Activated T-cell treated with anti-CD3 and anti-CD28 coated beads, Interleukin-2, amount 50 U/mL, for 4 hours (primary cell): ENCODE measurements around the gene NIBAN1. TPM values are rescaled to one million over a fixed set of nuclear protein-coding genes. Genes with fewer than 3 reads are reported as not detected.

Experiments
- ATAC-seq, 2 donors: fragments of 200-7000 bp; cut with Tn5 transposase; one replicate each; pipeline ENCODE4 v1.10.0; 2021
- DNase-seq: peaks from one replicate; pipeline ENCODE4 v3.0.0-alpha.2; 2020
- H3K27me3 Mint-ChIP-seq: one replicate; pipeline ENCODE4 v1.8.0; 2021; ENCODE audit warnings: low read depth, mixed read lengths
- H3K36me3 Mint-ChIP-seq: one replicate; pipeline ENCODE4 v1.8.0; 2022; ENCODE audit warnings: mixed read lengths; ENCODE audit not compliant: insufficient read depth
- H3K4me1 Mint-ChIP-seq: one replicate; pipeline ENCODE4 v1.8.0; 2021; ENCODE audit warnings: low read depth, mixed read lengths
- H3K4me3 Mint-ChIP-seq: one replicate; pipeline ENCODE4 v1.8.0; 2021; ENCODE audit warnings: mild to moderate bottlenecking, moderate library complexity, mixed read lengths
- H3K9me3 Mint-ChIP-seq: one replicate; pipeline ENCODE4 v1.8.0; 2021; ENCODE audit warnings: mixed read lengths
- total RNA-seq, 3 donors: library from RNA; stranded (reverse); gene quantifications; one replicate each; pipeline ENCODE4 v1.2.1, GENCODE V29; 2021

The NIBAN1 gene
- total RNA-seq, 3 donors from 2014 or later = 5.6 to 14.2 (median 12.2) TPM

DNA sequence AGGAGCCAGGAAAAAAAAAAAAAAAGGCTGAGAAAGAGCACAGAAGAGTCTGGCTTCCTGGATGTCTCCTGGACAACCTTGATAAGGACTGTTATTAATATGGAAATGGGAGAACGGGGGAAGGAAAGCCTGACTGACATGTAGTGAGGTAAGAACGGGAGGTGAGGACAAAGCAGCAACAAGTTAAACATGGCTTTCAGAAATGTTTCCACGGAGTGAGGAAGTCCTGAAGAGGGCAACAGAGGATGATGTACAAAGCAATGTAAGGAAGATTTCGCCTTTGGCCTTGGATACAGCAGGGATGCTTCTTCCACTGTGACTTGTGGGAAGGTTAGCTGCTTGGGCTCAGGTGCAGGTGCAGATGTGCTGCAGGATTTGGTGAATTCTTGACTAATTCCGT, 11.9 kb upstream of the NIBAN1 start:
- H3K27me3 Mint-ChIP-seq = peaks cover 10% of the 10 kb centered on the region
- H3K36me3 Mint-ChIP-seq = no peaks in the 10 kb centered on the region
- no peak overlapping the region for H3K4me3 Mint-ChIP-seq
- peaks cover 3% of the 10 kb centered on the region for H3K4me1 Mint-ChIP-seq
- H3K9me3 Mint-ChIP-seq = no peaks in the 10 kb centered on the region
- DNase-seq (no peak), ATAC-seq (no peak)

DNA sequence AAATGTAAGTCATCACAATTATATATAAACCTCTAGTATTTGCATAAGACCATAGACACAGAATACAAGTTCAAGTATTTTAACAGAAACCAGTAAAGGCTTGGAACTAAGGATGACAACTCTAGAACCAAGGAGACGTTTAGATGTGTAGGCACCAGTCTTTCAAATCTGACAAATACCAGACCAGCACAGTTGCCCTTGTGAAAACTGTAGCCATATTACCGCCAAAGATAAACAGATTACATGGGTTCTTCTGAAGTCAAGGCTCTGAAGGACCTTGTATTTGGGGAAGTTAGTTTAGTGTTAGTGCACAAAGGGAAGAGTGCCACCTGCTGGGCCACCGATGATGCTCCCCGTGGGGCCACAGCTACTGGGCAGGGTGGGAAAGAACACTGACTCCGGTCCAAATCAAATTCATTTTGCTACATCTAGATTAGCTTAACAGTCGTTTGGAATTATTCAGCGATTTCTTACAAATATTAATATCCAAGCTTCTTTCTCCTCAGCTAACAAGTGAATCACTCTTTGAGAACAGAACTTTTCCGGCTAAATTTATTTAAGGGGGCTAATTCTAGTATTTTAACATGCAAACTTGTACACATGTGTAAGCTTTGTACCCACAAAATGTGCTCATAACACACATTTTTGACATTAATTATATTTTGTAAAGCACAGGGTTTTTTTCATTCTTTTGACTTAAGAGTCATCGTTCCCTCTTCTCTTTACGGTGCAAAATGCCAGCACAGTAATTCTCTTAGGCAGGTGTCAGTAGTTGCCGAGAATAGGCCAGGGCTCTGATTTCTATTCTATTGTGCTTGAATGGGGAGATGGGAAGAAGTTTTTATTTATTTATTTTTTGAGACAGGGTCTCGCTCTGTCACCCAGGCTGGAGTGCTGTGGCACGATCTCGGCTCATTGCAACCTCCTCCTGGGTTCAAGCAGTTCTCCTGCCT, 8.0 kb upstream of the NIBAN1 start:
- no peak overlapping the region for H3K4me3 Mint-ChIP-seq
- DNase-seq (peak; percentile 71), ATAC-seq (peak; percentile 95)
- H3K4me1 Mint-ChIP-seq = peaks cover 3% of the 10 kb centered on the region
- no peaks in the 10 kb centered on the region for H3K36me3 Mint-ChIP-seq
- peaks cover 10% of the 10 kb centered on the region for H3K27me3 Mint-ChIP-seq
- H3K9me3 Mint-ChIP-seq = no peaks in the 10 kb centered on the region

DNA sequence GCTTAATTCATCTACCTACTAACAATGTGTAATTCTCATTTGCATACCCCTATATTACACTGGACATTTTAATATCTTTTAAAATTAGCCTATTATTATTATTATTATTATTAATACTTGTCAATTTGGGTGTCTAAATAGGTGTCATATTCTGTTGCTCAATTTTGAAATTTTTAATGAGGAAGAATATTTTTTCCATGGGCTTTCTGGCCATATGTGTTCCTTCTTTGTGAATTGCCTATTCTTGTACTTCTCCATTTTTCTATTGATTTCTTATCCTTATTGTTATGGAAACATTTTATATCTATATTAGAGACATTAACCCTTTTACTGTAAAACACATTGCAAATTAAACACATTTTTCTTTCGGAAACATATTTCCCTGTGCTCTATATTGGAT, 6.4 kb upstream of the NIBAN1 start:
- no peak for DNase-seq
- Mint-ChIP-seq H3K4me3 (no peak overlapping the region), H3K36me3 (no peaks in the 10 kb centered on the region), H3K9me3 (no peaks in the 10 kb centered on the region), H3K4me1 (peaks cover 6% of the 10 kb centered on the region), H3K27me3 (peaks cover 8% of the 10 kb centered on the region)
- ATAC-seq = no peak

DNA sequence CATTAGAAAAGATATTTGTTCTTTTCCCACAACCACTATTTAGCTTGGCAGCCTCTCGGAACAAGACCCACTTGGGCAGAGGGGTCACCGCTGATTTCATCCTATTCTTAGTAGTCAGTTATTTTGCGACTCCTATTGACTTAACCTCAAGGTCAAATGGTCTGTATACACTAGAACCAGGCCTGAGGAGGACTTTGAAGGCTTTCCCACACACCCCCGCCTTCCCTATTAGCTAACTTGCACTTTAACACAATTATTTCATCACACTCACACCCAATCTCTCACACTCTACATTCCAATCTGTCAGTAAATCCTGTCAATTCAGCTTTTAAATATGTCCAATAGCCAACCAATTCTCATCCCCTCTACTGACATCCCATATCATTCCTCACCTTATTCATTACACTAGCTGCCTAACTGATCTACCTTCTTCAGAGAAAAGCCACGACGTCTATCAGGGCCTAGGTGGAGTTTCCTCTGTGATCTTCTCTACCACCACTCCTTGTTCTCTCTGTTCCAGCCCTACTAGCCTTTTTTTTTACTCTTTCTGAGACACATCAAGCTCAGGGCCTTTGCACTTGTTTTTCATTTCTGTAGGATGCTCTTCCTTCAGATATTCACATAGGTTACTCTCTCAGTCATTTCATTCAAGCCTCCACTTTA, 1.0 kb upstream of the NIBAN1 start:
- no peaks in the 10 kb centered on the region for H3K9me3 Mint-ChIP-seq
- peak overlapping the region; percentile 56 for H3K4me3 Mint-ChIP-seq
- peaks cover 4% of the 10 kb centered on the region for H3K36me3 Mint-ChIP-seq
- H3K27me3 Mint-ChIP-seq = peaks cover 4% of the 10 kb centered on the region
- ATAC-seq = no peak
- no peak for DNase-seq
- H3K4me1 Mint-ChIP-seq = peaks cover 45% of the 10 kb centered on the region

DNA sequence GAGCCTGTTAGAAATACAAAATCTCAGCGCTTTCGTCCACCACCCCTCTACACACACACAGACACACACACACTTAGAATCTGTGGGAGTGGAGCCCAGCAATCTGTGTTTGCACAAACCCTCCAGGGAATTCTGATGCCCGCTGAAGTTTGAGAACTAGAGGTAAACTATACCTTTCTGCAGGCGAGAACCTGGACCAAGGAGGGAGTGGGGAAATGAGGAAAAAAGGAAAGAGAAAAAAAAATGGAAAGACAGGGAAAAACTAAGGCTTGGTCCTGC, 468 bp upstream of the NIBAN1 start:
- peaks cover 6% of the 10 kb centered on the region for H3K36me3 Mint-ChIP-seq
- DNase-seq (no peak), ATAC-seq (no peak)
- peaks cover 49% of the 10 kb centered on the region for H3K4me1 Mint-ChIP-seq
- H3K27me3 Mint-ChIP-seq = peaks cover 4% of the 10 kb centered on the region
- H3K9me3 Mint-ChIP-seq = no peaks in the 10 kb centered on the region
- peak overlapping the region; percentile 56 for H3K4me3 Mint-ChIP-seq

DNA sequence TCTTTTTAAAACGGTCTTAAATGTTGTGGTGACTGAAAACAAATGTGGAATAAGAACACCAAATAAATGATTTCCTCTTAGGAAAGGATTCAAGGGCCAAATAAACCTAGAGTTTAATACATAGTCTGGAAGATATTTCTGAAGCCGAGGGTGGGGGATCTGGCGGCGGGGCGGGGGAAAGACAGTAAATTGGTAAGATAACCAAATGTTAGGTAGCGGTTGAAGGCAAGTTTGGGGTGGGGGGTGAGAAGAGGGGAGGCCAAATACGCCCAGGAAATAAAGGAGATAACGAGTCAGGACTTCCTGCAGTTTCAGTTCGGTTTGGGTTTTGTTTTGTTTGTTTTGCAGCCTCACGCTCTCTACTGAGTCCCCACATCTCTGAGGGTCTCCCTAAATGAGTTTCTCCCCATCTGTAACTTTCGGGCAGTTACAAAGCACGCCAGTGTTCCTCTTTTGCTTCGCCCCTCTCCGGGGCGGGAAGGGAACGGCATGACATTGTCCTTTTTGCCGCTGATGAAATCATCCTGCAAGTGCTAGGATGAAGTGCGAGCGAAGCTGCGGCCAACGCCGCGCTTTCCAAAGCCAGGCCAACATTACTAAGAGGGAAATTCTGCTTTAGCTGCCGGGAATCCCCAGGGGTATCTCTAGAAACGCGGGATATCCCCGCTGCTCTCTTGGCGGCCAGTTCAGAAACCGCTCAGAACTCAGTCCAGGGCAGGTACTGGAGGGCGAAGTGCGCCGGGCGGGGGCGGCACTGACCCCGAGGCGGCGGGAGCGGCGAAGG, 844 bp downstream of the NIBAN1 start:
- Mint-ChIP-seq H3K9me3 (no peaks in the 10 kb centered on the region), H3K36me3 (peaks cover 6% of the 10 kb centered on the region), H3K4me1 (peaks cover 59% of the 10 kb centered on the region), H3K27me3 (peaks cover 4% of the 10 kb centered on the region), H3K4me3 (peak overlapping the region; percentile 90)
- ATAC-seq (peak; percentile 74 to 79), DNase-seq (peak; percentile 40)

DNA sequence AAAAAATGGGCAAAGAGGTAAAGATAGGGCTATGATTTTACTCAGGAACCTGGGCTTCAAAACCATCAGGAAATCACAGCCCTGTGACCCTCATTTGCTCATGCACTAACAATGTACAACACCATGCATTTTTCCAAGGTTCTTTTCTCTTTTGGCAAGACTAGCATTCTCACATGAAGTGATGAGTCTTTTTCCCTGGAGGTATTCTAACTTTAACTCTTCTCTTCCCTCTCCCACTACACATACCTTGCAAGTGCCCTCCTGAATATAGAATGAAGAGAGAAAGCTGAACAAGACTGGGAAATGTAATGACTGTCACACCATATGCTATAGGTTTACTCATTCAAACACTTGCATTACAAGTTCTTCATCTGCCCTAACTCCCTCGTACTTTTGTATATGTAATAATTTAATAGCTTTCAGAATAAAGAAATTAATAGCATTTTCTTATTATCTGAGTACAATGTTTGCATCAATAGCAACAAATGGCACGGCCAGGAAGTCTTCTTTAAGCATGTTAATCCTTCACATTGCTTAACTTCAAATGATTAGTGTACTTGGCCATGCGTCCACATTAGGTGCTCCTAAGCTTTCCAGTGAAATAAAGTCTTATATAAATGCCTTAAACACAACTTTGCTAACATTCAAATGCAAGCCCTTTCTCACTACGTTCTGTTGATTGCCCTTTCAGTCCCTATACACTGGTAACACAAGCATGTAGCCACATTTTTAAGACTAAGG, 1.8 kb downstream of the NIBAN1 start:
- Mint-ChIP-seq H3K4me1 (peaks cover 63% of the 10 kb centered on the region), H3K36me3 (peaks cover 6% of the 10 kb centered on the region), H3K9me3 (no peaks in the 10 kb centered on the region), H3K27me3 (peaks cover 4% of the 10 kb centered on the region), H3K4me3 (peak overlapping the region; percentile 90)
- ATAC-seq (no peak), DNase-seq (no peak)

DNA sequence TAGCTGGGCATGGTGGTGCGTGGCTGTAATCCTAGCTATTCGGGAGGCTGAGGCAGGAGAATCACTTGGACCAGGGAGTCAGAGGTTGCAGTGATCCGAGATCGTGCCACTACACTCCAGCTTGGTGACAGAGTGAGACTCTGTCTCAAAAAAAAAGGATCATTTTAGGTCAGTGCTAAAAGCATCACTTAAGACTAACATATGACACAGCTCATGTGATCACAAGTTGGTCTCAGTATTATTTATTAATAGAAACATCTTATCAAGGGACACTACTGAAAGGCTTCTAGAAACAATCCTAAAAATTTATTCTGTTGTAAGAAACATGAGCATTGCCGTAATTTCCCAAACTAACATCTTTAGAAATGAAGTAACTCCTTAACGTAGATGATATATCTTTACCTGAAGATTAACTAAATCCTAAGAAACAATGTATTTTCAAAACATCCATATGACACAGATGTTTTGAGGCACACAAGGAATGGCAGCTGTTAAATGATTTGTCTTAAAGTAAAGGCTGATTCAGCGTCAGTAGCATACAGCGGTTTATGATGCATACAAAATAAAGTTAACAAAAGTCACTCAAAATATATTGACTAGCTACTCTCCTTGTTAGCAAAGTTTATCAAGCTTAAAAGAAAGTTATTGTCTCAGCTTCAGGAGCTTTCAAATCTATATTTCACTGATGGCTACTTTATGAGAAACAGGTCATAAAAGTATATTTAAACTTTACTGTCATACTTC, 2.6 kb downstream of the NIBAN1 start:
- no peaks in the 10 kb centered on the region for H3K9me3 Mint-ChIP-seq
- ATAC-seq = no peak
- peaks cover 68% of the 10 kb centered on the region for H3K4me1 Mint-ChIP-seq
- H3K4me3 Mint-ChIP-seq = peak overlapping the region; percentile 90
- peaks cover 4% of the 10 kb centered on the region for H3K27me3 Mint-ChIP-seq
- DNase-seq = no peak
- peaks cover 6% of the 10 kb centered on the region for H3K36me3 Mint-ChIP-seq

DNA sequence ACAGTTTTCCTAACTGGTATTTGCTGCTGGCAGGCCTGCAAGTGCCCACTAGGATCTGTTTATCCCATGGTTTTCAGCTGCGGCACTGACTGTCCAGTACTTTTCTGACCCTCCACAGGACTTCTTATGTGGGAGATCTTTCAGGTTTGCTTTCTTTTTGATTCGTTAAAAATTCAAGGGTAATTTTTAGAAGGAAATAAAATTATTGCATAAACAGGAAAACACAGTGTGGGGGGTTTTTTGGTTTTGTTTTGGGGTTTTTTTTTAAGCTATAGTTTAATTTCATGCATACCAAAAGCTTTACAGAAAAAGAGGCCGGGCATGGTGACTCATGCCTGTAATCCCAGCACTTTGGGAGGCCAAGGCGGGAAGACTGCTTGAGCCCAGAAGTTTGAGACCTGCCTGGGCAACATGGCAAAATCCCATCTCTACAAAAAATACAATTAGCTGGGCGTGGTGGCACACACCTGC, 3.6 kb downstream of the NIBAN1 start:
- peak overlapping the region; percentile 59 for H3K4me3 Mint-ChIP-seq
- peaks cover under 1% of the 10 kb centered on the region for H3K27me3 Mint-ChIP-seq
- DNase-seq (no peak), ATAC-seq (no peak)
- H3K36me3 Mint-ChIP-seq = peaks cover 8% of the 10 kb centered on the region
- H3K9me3 Mint-ChIP-seq = no peaks in the 10 kb centered on the region
- H3K4me1 Mint-ChIP-seq = peaks cover 65% of the 10 kb centered on the region

DNA sequence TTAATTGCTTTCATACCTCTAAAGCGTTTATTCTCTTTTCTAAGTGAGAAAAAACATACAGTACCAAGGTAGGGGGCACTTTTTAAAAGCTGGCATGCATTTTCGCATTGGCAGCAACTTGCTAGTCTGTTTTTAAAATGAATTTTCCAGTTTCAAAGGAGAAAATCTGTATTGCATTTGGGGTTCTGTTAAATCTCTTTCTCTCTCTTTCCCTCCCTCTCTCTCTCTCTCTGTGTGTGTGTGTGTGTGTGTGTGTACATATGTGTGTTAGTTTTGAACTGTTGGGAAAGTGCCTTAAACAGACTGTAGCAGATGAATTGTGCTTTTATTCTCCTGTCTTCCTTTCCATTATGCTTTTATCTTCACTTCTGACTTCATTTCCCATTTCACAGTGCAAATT, 7.3 kb downstream of the NIBAN1 start:
- ATAC-seq = no peak
- no peak for DNase-seq
- Mint-ChIP-seq H3K27me3 (no peaks in the 10 kb centered on the region), H3K9me3 (no peaks in the 10 kb centered on the region), H3K4me1 (peaks cover 40% of the 10 kb centered on the region), H3K4me3 (no peak overlapping the region), H3K36me3 (peaks cover 17% of the 10 kb centered on the region)

DNA sequence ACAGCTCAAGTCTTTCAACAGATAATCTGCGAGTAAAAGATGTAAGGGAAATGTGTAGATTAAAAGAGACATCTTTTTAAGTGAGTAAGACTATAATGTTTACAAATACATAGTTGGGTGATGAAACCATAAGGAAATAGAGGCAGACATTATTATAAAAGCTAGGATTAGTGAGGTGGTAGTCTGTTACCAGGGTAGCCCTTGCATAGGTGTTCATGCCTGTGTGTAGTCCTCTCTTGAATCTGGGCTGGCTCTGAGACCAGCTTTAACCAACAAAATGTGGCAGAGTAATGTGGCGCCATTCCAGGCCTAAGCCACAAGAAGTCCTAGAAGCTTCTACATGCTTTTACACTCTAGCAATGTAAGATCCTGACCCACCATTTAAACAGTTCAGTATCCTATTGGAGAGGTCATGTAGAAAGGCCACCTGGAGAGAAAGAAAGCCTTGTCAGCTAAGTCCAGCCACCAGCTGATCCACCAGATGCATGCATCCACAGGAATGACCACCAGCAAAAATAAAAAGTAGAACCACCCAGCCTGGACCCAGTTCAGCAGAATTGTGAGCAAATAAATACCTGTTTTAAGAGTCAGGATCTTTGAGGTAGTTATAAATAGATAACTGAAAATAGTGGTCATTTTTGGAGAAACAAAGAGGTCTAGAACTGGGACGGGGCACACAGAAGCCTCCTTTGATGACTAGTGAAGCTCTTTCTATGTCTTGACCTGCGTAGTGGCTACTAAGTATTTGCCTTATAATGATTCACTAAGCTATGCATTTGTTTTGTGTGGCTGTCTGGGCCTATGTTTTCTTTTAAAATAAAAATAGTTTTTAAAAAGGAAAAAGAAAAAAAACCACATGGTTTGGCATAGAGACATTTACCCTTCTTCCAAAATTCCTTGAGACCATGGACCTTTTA, 8.1 kb downstream of the NIBAN1 start:
- ATAC-seq (no peak), DNase-seq (no peak)
- Mint-ChIP-seq H3K4me3 (no peak overlapping the region), H3K27me3 (no peaks in the 10 kb centered on the region), H3K9me3 (no peaks in the 10 kb centered on the region), H3K4me1 (peaks cover 34% of the 10 kb centered on the region), H3K36me3 (peaks cover 17% of the 10 kb centered on the region)

DNA sequence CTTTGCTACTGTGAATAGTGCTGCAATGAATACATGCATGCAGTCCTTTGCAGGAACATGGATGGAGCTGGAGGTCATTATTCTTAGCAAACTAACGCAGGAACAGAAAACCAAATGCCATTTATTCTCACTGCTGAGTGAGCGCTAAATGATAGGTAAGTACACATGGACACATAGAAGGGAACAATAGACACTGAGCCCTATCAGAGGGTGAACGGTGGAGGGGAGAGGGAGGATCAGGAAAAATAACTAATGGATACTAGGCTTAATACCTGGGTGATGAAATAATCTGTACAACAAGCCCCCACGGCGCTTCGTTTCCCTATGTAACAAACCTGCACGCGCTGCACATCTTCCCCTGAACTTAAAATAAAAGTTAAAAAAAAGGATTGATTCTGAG, 8.9 kb downstream of the NIBAN1 start:
- DNase-seq (no peak), ATAC-seq (no peak)
- Mint-ChIP-seq H3K4me3 (no peak overlapping the region), H3K4me1 (peaks cover 26% of the 10 kb centered on the region), H3K36me3 (peaks cover 14% of the 10 kb centered on the region), H3K9me3 (no peaks in the 10 kb centered on the region), H3K27me3 (no peaks in the 10 kb centered on the region)
